Vagina (tissue), 2 donors: ENCODE measurements around the gene DFFB. TPM values are rescaled to one million over a fixed set of nuclear protein-coding genes. Genes with fewer than 3 reads are reported as not detected.

Source experiments
- DNase-seq, 2 donors: peaks; one replicate each; pipeline ENCODE4 v3.0.0-alpha.2; 2017; ENCODE audit errors: extremely low spot score in 2 of 2
- H3K27ac ChIP-seq: fragments of 200-600 bp; sonication (generic); one replicate; pipeline ENCODE4 v1.5.1; 2019
- H3K27me3 ChIP-seq: fragments of 200-600 bp; sonication (generic); one replicate; pipeline ENCODE4 v1.5.1; 2019
- H3K36me3 ChIP-seq, 2 donors: fragments of 200-600 bp; sonication (generic); one replicate each; pipeline ENCODE4 v1.5.1; 2017 to 2019
- H3K4me1 ChIP-seq: fragments of 200-600 bp; sonication (generic); one replicate; pipeline ENCODE4 v1.5.1; 2019
- H3K4me3 ChIP-seq, 2 donors: fragments of 200-600 bp; sonication (generic); 1 replicate in 1 of 2; 2 replicates in 1 of 2; pipeline ENCODE4 v1.5.1; 2016 to 2019
- H3K9me3 ChIP-seq: fragments of 200-600 bp; sonication (generic); one replicate; pipeline ENCODE4 v1.5.1; 2019
- POLR2A ChIP-seq, 2 donors: fragments of 450-650 bp; IDR thresholded peaks; one replicate each; pipeline ENCODE4 v1.6.1; 2017; ENCODE audit warnings: antibody characterized with exemption in 2 of 2, mild to moderate bottlenecking in 2 of 2, moderate library complexity in 2 of 2
- POLR2AphosphoS5 ChIP-seq, 2 donors: sonication (generic); formaldehyde crosslinking; IDR thresholded peaks; one replicate each; pipeline ENCODE4 v1.9.0; 2017; ENCODE audit warnings: antibody characterized with exemption in 2 of 2, mild to moderate bottlenecking in 2 of 2, low read depth in 1 of 2; ENCODE audit not compliant: insufficient read depth in 1 of 2
- intact Hi-C: fragments of 100-400 bp; cut with DNase I; formaldehyde crosslinking; loops from one replicate; pipeline ENCODE4 v1.15.1; 2023
- total RNA-seq: library from RNA; depleted of rRNA; stranded (reverse); fragments of >200 nt; gene quantifications from one replicate; pipeline ENCODE4 v1.2.3, GENCODE V29; 2016
- TF ChIP-seq, protein P1 (sequence below), 3 experiments: fragments of 450-650 bp in 2 of 3; fragments of 200-600 bp in 1 of 3; sonication (generic) in 1 of 3; IDR thresholded peaks; one replicate each; pipeline ENCODE4 v1.5.1; 2017 to 2019; ENCODE audit warnings: antibody characterized with exemption in 3 of 3, mild to moderate bottlenecking in 2 of 3, moderate library complexity in 2 of 3

DFFB gene
- total RNA-seq, 1 donor from 2014 or later = 8.8 TPM

DNA sequence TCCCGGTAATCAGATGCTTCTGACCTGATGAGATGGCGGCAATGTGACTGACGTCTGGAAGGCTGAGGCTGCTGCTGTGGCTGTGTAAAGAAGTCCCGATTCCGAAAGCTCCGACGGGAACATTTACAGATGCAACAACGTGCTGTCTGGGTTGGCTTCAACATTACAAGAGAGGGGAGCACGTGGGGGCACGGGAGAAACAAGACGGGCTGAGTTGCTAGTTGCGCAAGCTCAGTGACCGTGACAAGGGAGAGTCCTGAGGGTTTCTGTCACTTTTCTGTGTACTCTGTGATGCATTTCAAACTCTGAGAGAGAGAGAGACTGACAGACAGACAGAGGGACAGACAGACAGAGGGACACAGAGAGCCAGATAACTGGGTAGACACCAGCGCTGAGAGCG is 35.4 kb upstream of the DFFB start:
- Histone ChIP-seq H3K9me3 (no peaks in the 10 kb centered on the region), H3K36me3 (peaks cover 0 to 58% of the 10 kb centered on the region in 2 donors), H3K27ac (no peak overlapping the region), H3K27me3 (no peaks in the 10 kb centered on the region), H3K4me1 (no peaks in the 10 kb centered on the region), H3K4me3 (no peak overlapping the region)
- no peak for DNase-seq
- intact Hi-C loops = no loop called here
- no peak for TF ChIP-seq POLR2A (IDR thresholded peaks at IDR 0.05)
- TF ChIP-seq, protein P1, sequence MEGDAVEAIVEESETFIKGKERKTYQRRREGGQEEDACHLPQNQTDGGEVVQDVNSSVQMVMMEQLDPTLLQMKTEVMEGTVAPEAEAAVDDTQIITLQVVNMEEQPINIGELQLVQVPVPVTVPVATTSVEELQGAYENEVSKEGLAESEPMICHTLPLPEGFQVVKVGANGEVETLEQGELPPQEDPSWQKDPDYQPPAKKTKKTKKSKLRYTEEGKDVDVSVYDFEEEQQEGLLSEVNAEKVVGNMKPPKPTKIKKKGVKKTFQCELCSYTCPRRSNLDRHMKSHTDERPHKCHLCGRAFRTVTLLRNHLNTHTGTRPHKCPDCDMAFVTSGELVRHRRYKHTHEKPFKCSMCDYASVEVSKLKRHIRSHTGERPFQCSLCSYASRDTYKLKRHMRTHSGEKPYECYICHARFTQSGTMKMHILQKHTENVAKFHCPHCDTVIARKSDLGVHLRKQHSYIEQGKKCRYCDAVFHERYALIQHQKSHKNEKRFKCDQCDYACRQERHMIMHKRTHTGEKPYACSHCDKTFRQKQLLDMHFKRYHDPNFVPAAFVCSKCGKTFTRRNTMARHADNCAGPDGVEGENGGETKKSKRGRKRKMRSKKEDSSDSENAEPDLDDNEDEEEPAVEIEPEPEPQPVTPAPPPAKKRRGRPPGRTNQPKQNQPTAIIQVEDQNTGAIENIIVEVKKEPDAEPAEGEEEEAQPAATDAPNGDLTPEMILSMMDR (IDR thresholded peaks at IDR 0.05) = no peak
- TF ChIP-seq POLR2AphosphoS5 (IDR thresholded peaks at IDR 0.05; ENCODE audit: insufficient read depth in 1 of 2, low read depth in 1 of 2) = no peak

DNA sequence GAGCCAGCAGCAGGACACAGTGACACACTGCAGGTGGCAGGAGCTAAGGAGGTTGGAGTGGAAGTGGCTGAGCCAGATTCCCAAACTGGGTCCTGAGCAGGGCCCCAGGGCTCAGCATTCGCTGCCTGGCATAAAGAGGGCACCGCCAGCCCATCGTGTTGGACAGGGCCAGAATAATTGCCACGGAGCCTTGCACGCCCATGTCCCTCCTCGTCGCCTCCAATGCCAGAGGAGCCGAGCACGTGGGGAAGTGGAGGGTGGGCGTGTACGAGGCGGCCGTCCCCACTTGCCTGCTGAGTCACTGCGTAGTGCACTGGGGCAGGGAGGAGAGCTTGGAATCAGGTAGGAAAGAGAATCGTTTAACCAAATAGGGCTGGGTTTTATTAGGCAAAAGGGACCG is 34.9 kb upstream of the DFFB start:
- TF ChIP-seq POLR2AphosphoS5 (IDR thresholded peaks at IDR 0.05; ENCODE audit: insufficient read depth in 1 of 2, low read depth in 1 of 2) (no peak), POLR2A (IDR thresholded peaks at IDR 0.05) (no peak)
- TF ChIP-seq, protein P1 (IDR thresholded peaks at IDR 0.05) = no peak
- H3K4me1 ChIP-seq = no peaks in the 10 kb centered on the region
- no peak overlapping the region for H3K27ac ChIP-seq
- H3K9me3 ChIP-seq = no peaks in the 10 kb centered on the region
- no peak overlapping the region for H3K4me3 ChIP-seq
- H3K36me3 ChIP-seq = peaks cover 0 to 58% of the 10 kb centered on the region in 2 donors
- no peak for DNase-seq
- H3K27me3 ChIP-seq = no peaks in the 10 kb centered on the region
- intact Hi-C loops = no loop called here

DNA sequence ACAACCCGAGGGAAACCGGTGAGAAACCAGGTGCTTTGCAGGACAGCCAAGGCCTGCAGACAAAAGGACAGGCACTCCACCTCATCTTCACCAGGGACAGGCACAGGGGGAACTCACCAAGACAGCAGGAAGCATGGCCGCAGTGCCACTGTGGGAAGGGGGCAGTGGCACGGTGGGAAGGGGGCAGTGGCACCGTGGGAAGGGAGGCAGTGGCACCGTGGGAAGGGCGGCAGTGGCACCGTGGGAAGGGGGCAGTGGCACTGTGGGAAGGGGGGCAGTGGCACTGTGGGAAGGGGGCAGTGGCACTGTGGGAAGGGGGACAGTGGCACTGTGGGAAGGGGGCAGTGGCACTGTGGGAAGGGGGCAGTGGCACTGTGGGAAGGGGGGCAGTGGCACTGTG is 32.6 kb upstream of the DFFB start:
- Histone ChIP-seq H3K9me3 (no peaks in the 10 kb centered on the region), H3K27me3 (no peaks in the 10 kb centered on the region), H3K4me1 (no peaks in the 10 kb centered on the region), H3K36me3 (peaks cover 0 to 78% of the 10 kb centered on the region in 2 donors), H3K27ac (no peak overlapping the region), H3K4me3 (no peak overlapping the region)
- TF ChIP-seq POLR2A (IDR thresholded peaks at IDR 0.05) (no peak), POLR2AphosphoS5 (IDR thresholded peaks at IDR 0.05; ENCODE audit: insufficient read depth in 1 of 2, low read depth in 1 of 2) (no peak)
- TF ChIP-seq, protein P1 (IDR thresholded peaks at IDR 0.05) = no peak
- no peak for DNase-seq
- intact Hi-C loops = no loop called here

DNA sequence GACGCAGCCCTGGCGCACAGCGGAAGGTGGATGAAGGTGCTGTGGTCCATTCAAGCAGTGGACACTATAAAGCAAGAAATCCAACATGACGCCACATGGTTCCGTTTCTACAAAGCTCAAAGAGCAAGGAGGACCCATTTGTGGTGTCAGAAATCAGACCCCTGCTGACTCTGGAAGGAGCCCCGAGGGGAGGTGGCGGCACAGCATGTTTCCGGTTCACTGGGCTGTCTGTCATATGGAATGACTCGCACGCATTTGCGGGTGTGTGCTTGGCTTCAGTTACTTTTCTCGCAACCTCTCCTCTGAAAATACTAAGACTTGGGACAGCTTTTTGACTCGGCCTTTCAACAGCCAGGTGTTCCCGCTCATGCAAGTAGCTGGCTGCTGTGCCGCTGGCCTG is 31.9 kb upstream of the DFFB start:
- no peak for DNase-seq
- intact Hi-C loops = no loop called here
- H3K4me3 ChIP-seq = no peak overlapping the region
- H3K4me1 ChIP-seq = no peaks in the 10 kb centered on the region
- TF ChIP-seq, protein P1 (IDR thresholded peaks at IDR 0.05) = no peak
- TF ChIP-seq POLR2AphosphoS5 (IDR thresholded peaks at IDR 0.05; ENCODE audit: insufficient read depth in 1 of 2, low read depth in 1 of 2) = no peak
- TF ChIP-seq POLR2A (IDR thresholded peaks at IDR 0.05) = no peak
- H3K27ac ChIP-seq = no peak overlapping the region
- no peaks in the 10 kb centered on the region for H3K27me3 ChIP-seq
- H3K9me3 ChIP-seq = no peaks in the 10 kb centered on the region
- peaks cover 0 to 82% of the 10 kb centered on the region in 2 donors for H3K36me3 ChIP-seq

DNA sequence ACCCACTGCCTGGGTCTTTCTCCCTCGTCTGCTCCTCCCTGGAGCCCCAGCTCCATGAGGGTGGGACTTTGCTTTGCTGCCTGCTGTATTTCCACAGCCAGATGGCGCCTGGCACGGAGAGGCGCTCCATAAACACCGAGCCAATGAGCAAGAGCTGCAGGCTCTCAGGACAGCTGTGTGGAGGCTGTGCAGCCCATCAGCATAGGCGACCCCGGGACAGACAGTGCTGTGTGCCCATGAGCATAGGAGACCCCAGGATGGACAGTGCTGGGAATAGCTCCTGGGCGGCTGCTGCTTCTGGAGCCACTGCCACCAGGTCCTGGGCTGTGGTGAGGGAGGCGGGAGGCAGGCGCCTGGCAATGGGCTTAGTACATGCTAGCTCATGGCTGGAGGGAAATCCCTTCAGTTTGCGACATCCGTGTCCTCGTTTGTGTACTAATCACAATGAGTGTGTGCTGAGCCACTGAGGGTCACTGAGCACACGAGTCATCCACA is 29.4 kb upstream of the DFFB start:
- Histone ChIP-seq H3K9me3 (no peaks in the 10 kb centered on the region), H3K27me3 (no peaks in the 10 kb centered on the region), H3K36me3 (peaks cover 0 to 71% of the 10 kb centered on the region in 2 donors), H3K4me1 (no peaks in the 10 kb centered on the region), H3K4me3 (no peak overlapping the region), H3K27ac (no peak overlapping the region)
- no peak for DNase-seq
- intact Hi-C loops = no loop called here
- TF ChIP-seq POLR2A (IDR thresholded peaks at IDR 0.05) = no peak
- TF ChIP-seq, protein P1 (IDR thresholded peaks at IDR 0.05) = no peak
- no peak for TF ChIP-seq POLR2AphosphoS5 (IDR thresholded peaks at IDR 0.05; ENCODE audit: insufficient read depth in 1 of 2, low read depth in 1 of 2)
